ENCODE measurements around the gene GDI1.

The GDI1 gene

DNA sequence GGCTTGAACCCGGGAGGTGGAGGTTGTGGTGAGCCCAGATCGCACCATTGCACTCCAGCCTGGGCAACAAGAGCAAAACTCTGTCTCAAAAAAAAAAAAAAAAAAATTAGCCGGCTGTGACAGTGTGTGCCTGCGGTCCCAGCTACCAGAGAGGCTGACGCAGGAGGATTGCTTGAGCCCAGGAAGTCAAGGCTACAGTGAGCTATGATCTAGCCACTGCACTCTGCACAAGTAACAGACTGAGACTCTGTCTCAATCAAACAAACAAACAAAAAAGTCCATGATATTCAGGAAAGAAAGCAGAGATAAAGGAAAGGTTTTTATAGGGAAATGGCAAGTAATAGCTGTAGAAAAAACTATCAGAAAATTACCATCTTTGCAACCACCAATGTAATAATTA is 44.2 kb downstream of the GDI1 start:
- FAIRE-seq (no peak), DNase-seq (ENCODE audit: low spot score) (no peak)

DNA sequence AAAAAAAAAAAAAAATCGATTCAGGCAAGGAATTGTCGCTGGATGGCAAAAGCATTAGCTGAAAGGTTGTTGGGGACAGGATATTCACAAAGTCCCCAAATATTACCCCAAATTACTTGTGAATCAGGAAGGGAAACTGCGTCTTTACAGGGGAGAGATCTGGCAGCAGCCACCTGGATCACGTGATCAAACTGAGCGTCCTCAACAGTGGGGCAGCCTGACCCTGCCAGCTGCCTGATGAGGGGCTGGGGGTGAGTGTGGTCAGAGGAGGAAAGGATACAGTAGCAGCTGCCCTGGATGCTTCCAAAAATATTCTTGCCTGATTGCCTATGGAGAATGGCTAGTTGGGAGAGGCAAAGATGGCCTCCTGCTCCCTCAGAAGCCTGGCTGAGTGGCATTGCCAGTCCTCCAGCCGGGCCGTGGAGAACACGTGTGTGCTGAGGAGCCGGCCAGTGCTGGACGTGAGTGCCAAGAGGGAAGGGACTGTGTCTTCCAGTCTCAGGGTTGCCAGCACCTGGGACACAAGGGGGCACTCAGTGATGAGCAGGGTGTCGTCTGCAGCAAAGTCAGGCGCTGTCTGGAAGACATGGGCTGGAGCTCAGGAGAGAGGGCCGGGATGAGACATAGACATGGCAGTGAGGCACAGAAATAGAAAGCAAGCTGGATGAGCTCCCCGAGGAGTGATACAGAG is 45.1 kb downstream of the GDI1 start:
- FAIRE-seq (no peak), DNase-seq (ENCODE audit: low spot score) (no peak)

DNA sequence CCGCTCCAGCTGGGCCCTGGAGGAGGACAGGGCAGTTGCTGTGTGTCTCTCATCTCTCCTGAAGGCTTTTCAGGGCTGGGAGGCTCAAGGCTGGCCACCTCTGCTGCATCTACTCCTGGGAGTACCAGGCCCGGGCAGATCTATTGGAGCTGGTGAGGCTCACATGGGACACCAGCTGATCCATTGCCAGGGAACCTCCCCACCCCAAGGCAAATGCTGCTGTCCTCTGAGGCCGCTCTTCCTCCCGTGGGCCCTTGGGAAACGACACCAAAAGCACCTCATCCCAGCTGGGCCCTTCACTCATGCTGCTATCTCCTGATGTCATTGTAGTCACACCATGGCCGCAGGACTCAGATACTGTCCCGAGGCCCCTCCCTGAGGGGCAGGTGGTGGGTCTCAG is 45.8 kb downstream of the GDI1 start:
- FAIRE-seq (no peak), DNase-seq (ENCODE audit: low spot score) (no peak)

DNA sequence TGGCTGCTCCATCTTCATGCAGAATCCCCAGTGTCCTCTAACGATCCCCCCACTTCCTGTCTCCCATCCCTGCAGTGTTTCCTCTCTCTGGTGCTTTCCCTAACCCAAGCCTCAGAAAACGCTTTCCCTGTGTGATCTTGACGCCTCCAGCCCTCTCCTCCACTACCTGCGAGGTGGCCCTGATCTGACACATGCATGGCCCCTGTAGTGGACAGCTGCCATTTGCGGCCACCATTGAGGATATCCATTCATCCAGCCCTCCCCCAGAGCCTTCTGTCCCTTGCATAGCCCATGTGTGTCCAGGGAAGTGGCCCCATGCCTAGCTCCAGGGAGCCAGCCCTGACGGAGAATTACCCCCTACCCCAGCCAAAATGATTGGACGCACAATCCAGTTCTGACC is 46.4 kb downstream of the GDI1 start:
- FAIRE-seq (no peak), DNase-seq (ENCODE audit: low spot score) (no peak)

DNA sequence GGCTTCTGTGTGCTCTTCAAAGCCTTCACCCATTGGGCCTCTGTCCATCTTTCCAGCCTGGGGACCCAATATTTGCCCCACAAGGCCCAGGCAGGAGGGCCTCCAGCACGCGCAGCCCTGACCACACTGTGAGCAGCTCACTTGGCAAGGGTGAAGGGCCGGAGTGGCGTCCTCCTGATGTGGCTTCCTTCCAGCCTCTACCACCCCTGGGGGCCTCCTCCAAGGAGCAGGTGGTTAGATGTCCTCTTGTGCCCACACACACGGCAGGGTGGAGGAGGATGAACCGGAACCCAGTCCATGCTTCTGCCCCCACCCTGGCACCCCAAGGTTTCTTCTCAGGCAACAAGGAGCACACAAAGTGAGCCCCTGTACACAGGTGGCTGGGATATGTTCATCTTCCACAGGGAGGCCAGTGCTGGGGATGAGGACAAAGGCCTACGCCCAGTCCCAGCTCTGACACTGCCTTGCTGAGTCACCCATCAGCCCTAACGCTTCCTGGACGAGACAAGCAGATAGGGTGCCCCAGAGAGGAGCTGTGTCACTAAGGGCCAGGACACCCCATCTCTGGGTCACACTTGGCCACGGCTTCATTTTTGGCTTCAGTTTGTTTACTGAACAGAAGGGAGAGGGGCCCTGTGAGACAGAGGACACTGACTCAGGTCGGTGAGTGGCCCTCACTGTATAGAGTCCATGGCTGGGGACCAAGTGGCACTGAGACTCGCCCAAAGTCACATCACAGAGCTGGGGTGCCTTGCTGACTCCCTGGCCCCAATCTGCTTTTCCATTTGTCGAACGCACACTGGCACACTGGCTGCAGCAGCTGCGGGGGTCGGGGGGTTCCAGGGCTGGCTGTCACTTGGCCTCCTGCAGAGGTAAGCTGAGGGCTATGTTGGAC is 47.5 kb downstream of the GDI1 start:
- DNase-seq (ENCODE audit: low spot score): no peak

DNA sequence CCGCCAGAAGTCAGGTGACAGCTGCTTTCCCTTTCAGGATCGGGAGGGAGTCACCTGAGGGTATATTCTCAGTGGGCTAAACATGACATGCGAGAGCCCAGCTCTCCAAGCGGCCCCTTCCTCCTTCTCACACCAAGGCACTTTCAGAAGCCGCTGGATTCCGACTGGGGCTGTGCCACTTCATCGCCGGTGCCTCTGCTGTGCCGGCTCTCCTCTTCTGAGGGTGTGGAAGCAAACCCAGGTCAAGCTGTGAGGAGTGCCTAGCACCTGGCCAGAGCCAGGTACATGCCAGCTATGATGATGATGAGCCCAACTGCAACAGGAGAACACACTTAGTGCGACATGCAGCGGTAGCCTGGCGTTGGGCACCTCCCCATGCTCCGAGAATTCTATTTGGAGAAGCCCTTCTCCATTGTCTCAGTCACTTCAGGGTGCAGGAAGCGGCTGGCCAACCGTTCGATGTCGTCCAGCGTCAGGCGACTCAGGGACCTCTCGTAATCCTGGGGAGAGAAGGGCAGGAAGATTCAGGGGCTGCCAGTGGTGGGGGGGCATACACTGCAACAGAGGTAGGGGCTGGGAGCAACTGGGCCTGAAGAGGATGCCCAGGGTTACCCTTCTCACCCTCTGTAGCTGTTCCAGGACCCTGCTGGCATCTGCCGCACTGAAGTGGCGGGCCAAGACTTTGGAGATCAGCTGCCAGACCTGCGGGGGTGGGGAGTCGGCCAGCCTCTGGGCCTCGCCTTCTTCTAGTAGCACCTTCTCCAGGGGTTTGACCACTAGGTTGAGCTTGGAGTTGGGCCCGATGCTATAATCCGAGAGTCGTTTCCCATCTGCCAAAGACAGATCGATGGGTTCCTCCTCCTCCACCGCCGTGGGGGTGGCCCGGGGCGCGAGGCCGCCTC is 48.4 kb downstream of the GDI1 start:
- DNase-seq (ENCODE audit: low spot score) (no peak), FAIRE-seq (no peak)

More for the DNA sequence above, 47.5 kb downstream of the GDI1 start:
- no peak for FAIRE-seq

DNA sequence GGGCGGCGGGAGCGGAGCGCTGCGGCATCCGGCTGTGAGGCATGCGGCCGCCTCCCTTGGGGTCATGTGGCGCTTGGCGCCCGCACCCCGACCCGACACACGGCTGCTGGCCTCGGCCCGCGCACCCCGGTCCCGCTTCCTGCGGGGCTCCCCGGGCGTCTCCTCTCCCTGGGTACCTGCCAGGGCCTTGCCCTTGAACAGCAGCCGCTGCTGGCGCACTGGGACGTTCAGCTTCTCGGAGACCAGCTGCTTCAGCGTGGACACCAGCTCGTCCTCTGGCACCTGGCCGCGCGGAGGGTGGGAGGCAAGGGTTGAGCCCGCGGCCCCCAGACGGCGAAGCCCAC is 49.1 kb downstream of the GDI1 start:
- no peak for FAIRE-seq
- peak; percentile 17 for DNase-seq (ENCODE audit: low spot score)

DNA sequence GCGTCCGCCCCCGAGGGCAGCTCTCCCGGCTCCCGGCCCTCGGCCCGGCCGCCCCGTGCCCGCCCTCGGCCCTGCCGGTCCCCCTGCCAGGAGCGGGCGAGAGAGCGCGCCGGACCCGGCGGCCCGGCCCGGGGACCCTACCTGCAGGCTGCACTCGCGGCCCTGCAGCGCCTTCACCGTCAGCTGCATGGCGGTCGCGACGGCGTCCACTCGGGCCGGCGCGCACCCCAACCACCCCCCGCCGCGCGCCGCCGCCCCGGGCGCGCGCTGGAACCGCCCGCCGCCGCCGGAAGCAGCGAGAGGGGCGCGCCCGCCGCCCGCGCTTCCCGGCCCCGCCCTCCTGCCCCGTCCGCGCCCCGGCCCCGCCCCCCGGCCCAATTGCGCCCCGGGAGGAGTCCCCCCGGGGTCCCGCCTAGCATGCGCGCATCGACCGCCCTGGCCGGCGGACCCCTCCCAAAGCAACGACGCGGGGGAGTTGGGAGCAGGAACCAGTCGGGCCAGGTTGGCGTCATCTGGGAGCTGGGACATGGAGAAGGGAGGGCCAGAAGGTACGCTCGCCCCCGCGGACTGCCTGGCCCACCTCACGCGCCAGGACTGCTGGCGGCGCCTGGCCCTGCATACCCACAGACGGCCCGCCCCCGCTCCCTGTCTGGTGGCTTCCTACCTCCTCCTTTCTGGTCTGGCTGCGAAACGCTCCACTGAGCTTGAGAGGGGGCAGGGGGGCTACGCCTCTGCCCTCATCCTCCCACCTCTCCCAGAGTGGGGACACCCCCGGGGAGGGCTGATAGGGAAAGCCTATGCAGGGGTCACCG is 49.6 kb downstream of the GDI1 start, which contains the start of gene UBL4A:
UBL4A (minus strand) TSS at position 220 of the 812 bp plus-strand sequence; CDS start at position 189, 31 bp downstream.
- DNase-seq (ENCODE audit: low spot score) (peak; percentile 80), FAIRE-seq (no peak)

DNA sequence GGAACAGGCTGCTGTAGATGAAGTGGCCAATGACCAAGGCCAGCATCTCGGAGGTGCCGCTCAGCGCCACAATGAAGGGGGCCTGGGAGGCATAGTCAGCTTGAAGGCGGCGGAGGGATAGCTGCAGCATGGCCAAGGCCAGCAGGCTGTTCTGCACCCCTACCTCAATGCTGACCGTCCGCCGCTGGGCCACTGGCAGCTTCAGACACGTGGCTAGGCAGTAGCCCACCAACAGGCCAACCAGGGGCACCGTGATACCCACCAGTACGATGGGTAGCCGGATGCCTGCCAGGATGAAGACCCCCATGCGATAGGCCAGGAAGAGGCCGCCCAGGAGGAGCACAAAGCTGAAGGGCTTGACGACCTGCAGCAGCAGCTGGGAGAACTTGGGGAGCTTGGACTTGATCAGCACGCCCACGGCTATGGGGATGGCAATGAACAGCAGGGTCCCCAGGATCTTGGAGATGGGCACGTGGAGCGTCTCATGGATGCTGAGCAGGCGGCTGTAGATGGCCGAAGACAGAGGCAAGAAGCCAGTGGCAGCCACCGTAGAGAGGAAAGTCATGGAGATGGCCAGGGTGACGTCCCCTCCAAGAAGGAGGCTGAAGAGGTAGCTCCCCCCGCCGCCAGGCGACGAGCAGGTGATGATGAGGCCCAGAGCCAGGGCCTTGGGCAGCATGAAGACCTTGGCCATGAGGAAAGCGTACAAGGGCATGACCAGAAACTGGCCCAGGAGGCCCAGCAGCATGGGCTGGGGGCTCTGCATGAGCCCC is 50.8 kb downstream of the GDI1 start:
- FAIRE-seq: no peak
- DNase-seq (ENCODE audit: low spot score): no peak

DNA sequence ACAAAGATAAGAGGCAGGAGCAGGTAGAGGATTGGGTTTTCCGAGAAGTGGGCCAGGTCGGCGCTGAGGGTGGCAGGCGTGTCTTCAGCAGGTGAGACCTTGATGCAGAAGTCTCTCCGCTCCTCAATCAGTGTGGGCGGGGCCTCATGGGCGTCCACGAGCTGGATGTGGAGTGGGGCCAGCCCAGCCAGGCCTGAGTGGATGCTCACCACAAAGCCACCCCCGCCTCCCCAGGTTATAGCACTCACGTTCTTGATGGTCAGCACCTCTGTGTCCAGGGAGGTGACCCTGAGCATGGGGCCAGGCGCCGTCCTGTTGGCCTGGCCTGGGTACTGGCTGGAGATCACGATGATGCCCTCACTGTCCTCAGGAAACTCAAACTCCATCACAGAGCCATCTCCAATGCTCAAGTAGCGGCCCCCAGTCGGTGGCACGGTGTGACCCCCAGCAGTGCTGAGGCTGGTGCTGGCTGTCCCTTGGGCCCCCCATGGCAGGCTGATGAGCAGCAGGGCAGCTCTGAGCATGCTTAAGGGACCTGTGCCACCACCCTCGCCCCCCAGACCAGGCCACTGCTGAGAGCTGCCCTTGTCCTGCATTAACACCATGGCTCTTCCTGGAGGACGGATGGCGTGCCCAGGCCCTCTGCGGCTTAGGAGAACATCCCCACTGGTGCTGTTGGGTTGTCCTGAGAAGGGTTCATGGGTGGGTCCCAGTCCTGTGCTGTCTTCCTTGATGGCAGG is 51.6 kb downstream of the GDI1 start:
- no peak for DNase-seq (ENCODE audit: low spot score)
- FAIRE-seq: peak; percentile 5

DNA sequence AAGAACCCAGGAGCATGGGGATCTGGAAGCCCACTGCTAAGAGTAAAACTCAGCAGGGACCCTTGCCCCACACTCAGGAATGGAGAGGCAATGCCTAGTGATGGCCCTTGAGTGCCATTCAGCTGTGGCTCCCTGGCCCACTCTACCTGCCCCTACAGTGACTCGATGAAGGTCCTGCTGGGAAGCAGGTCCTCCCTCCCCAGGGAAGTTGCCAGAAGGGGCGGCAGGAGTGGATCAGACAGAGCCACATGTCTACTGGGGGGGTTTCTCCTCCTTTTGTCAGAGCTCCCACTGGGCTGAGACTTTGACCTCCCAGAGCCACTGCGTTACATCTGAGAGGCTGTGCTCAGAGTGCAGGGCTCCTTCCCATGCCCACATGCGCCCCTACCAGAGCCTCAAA is 52.2 kb downstream of the GDI1 start:
- FAIRE-seq: no peak
- DNase-seq (ENCODE audit: low spot score): no peak

DNA sequence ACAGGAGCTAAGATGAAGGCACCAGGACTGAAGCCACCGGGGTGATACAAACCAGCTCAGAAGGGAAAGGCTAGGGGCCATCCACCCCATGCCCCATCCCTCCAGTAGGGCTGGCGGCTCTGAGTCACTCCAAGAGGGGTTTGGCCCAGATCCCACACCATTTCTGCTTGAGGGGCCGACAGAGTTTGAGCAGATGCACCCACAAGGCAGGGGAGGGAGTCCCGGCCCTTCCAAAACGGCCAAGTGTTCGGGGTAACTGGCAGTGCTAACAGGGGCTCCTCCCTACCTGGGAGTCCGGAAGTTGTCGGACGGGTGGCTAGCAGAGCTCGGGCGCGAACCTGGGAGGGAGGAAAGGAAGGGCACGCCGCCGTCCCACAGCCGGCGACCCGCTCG is 53.1 kb downstream of the GDI1 start:
- DNase-seq (ENCODE audit: low spot score): peak; percentile 37
- no peak for FAIRE-seq

DNA sequence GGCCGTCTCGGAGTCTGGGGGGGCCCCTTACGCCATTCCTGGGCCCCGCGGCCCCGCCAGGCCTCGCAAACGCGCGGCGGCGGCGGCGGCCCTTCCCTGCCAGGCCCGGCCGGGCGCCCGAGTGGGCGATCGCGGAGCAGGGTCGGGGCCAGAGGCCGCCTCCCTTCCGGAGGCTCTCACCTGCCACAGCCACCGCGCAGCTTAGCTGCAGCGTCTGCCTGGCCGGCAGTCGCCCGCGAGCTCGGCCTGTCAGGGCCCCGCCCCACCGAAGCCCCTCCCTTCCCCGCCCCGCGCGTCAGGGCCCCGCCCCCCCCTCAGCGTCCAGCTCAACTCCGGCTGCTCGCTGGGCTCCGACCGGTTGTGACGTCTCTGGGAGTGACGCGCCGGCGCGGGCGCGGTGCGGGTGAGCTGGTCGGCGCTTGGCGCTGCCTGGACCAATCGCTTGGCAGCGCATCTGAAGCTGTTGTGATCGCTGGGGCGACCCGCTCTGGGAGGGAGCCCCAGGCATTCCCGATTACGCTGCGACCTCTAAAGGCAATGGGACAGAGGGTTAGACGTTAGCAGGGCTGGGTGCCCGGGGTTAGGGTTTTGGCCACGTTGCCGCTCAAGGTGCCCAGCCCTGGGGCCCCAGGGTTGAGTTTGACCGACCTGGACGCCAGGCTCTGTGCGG is 53.6 kb downstream of the GDI1 start, which contains the start of gene SLC10A3:
SLC10A3 (minus strand) TSS at position 216 of the 670 bp plus-strand sequence. CDS start 1,689 bp downstream, outside the sequence.
- DNase-seq (ENCODE audit: low spot score): peak; percentile 95
- no peak for FAIRE-seq

Data from urothelium cell line (cell line).